Pancreas (tissue), 10 donors: ENCODE data around the gene RPGRIP1L. TPM values are rescaled to one million over a fixed set of nuclear protein-coding genes. Genes with fewer than 3 reads are reported as not detected.

Source experiments
- ATAC-seq, 4 donors: fragments of 200-7000 bp; cut with Tn5 transposase; one replicate each; pipeline versions ENCODE4 v1.8.0 to v1.9.1; 2020; ENCODE audit warnings: mild to moderate bottlenecking in 4 of 4, moderate library complexity in 4 of 4
- DNase-seq, 6 donors: peaks; one replicate each; pipeline ENCODE4 v3.0.0-alpha.2; 2020
- FAIRE-seq: peaks from 2 replicates; lab custom pipeline; 2012; peaks lifted over from hg19 to GRCh38; lab: Jason Lieb, UNC
- H3K27ac ChIP-seq, 4 donors: fragments of 200-600 bp; sonication (generic); 1 replicate in 3 of 4; 2 replicates in 1 of 4; pipeline versions ENCODE4 v1.5.0 to v1.8.0; 2020
- H3K27me3 ChIP-seq, 4 donors: fragments of 200-600 bp; one replicate each; pipeline ENCODE4 v1.8.0; 2021
- H3K36me3 ChIP-seq, 3 donors: fragments of 200-600 bp; sonication (generic) in 1 of 3; one replicate each; pipeline versions ENCODE4 v1.5.0 to v1.8.0; 2020 to 2021
- H3K4me1 ChIP-seq, 3 donors: fragments of 200-600 bp; one replicate each; pipeline ENCODE4 v1.8.0; 2021
- H3K4me3 ChIP-seq, 4 donors: fragments of 200-600 bp; sonication (generic) in 2 of 4; one replicate each; pipeline versions ENCODE4 v1.5.0 to v1.8.0; 2020 to 2021
- H3K9me3 ChIP-seq, 4 donors: fragments of 200-600 bp; one replicate each; pipeline ENCODE4 v1.8.0; 2021
- WGBS, 2 donors: extraction: QIAGEN DNeasy Blood & Tissue Kit; methylation state at CpG; one replicate each; pipeline ENCODE4 v1.1.7; 2013; 5-methylcytosine and 5-hydroxymethylcytosine counted together
- intact Hi-C, 3 donors: fragments of 100-400 bp; cut with DNase I; formaldehyde crosslinking; loops; one replicate each; pipeline versions ENCODE4 v1.11.1 to v1.14.2; 2022
- polyA plus RNA-seq, 2 donors: library from polyadenylated mRNA; stranded (reverse); fragments of 200-250 nt; gene quantifications; one replicate each; pipeline ENCODE4 v1.2.3, GENCODE V29; 2013
- total RNA-seq, 6 donors: library from RNA; stranded (reverse); fragmentation: NEBNext Ultra II Directional in 4 of 6; extraction: Animal tissue kit (Norgen Biotek cat#: 25700) in 4 of 6; gene quantifications; one replicate each; pipeline versions ENCODE4 v1.2.1 to v1.2.4, GENCODE V29; 2021 to 2023
- TF ChIP-seq, protein P1 (sequence below), 4 donors: fragments of 200-600 bp; sonication (generic) in 3 of 4; IDR thresholded peaks; one replicate each; pipeline versions ENCODE4 v1.5.0 to v1.8.0; 2021; ENCODE audit warnings: antibody characterized with exemption in 4 of 4
- donor health status: healthy with polysubstance abuse.
- donor health status: DM: no; HTN: no; CAD: no; lungs with moderate emphysema.
- donor health status: DM: no; HTN: no; CAD: no.
- donor health status: control.
- donor health status: control.
- donor health status: Bipolar disorder and iron deficiency.
- donor health status: DM: yes; HTN: yes; CAD: no.
- donor health status: DM: no; HTN: no; CAD: no.
- donor health status: DM: no; HTN: no; CAD: no.
- donor health status: DM: yes; HTN: yes; CAD: no.

Gene RPGRIP1L
- total and polyA plus RNA-seq, 8 donors: 1.1 to 5.2 (median 1.9) TPM

DNA sequence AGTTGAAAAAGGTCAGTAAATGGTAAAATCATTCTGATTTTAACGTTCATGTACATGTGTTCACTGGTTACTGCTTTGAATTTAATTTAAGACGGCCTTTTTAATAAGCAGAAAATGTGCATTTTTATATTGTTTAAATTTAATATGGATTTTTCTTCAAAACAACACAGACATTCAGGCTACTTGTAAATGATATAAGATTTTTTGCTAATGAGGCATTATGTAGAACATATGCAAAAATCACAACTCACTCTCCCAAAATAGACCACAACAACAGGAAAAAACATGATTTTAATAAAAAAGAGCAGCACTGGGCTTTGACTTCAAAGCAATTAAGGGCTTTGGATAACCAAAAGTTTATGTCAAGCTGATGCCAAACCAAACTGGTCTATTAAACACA, 22.3 kb downstream of the RPGRIP1L start:
- Histone ChIP-seq H3K27ac (no peak overlapping the region), H3K9me3 (no peaks in the 10 kb centered on the region), H3K4me1 (no peaks in the 10 kb centered on the region), H3K4me3 (no peak overlapping the region), H3K36me3 (no peaks in the 10 kb centered on the region), H3K27me3 (no peaks in the 10 kb centered on the region)
- no peak for FAIRE-seq
- intact Hi-C loops: no loop called here
- ATAC-seq: no peak
- WGBS, 2 donors: 60 to 61% methylated on average over 2 of the region's 2 CpGs
- TF ChIP-seq, protein P1, sequence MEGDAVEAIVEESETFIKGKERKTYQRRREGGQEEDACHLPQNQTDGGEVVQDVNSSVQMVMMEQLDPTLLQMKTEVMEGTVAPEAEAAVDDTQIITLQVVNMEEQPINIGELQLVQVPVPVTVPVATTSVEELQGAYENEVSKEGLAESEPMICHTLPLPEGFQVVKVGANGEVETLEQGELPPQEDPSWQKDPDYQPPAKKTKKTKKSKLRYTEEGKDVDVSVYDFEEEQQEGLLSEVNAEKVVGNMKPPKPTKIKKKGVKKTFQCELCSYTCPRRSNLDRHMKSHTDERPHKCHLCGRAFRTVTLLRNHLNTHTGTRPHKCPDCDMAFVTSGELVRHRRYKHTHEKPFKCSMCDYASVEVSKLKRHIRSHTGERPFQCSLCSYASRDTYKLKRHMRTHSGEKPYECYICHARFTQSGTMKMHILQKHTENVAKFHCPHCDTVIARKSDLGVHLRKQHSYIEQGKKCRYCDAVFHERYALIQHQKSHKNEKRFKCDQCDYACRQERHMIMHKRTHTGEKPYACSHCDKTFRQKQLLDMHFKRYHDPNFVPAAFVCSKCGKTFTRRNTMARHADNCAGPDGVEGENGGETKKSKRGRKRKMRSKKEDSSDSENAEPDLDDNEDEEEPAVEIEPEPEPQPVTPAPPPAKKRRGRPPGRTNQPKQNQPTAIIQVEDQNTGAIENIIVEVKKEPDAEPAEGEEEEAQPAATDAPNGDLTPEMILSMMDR (IDR thresholded peaks at IDR 0.05): no peak
- DNase-seq: no peak

DNA sequence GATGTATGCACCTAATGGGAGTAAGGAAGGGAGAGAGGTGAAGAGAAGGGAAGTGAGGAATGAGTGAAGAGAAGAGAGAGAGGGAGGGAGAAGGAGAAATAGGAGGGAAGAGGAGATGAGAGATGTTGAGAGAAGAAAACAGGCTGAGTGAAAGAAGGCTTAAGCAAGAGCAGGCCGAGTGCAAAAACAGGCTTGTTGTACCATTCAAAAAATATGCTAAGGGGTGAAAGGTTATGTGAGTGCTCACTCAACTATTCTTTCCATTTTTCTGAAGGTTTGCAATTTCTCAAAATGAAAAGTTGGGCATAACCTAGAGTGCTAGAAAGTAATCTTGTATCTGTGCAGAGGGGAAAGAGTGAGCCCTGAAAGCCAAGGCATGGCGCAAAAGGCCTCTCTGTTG, 22.9 kb downstream of the RPGRIP1L start:
- Histone ChIP-seq H3K36me3 (no peaks in the 10 kb centered on the region), H3K27me3 (no peaks in the 10 kb centered on the region), H3K27ac (no peak overlapping the region), H3K4me1 (no peaks in the 10 kb centered on the region), H3K9me3 (no peaks in the 10 kb centered on the region), H3K4me3 (no peak overlapping the region)
- 88 to 90% methylated on average over 2 of the region's 2 CpGs for WGBS, 2 donors
- intact Hi-C loops: no loop called here
- TF ChIP-seq, protein P1 (IDR thresholded peaks at IDR 0.05): no peak
- DNase-seq (no peak), FAIRE-seq (no peak), ATAC-seq (no peak)

DNA sequence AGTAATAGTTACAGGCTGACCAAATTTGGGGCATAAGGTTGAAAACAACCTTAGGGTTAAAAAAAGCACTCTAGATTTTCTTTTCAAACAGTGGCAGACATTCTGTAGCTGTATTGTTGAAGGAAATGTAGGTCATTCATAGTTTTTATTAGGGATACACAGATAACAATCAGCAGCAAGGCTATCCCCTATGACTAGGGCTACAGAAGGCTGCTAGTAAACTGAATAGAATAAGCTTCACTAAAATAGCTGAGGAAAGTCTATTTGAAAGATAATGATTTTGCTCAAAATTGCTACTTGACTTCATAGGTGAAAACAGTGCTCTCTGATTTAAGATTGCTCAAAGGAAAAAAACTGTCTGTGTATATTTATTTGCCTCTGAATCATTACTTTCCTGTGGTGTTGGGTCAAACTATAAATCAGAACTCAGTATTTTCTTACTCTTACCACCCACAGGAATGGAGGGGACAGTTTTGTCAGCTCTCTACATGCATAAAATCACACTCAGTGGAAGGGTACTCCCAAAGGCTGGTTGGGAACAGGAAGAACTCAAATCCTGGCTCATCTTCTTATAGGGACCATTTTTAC, 24.8 kb downstream of the RPGRIP1L start:
- intact Hi-C loops: no loop called here
- DNase-seq (no peak), ATAC-seq (no peak), FAIRE-seq (no peak)
- no peaks in the 10 kb centered on the region for H3K27me3 ChIP-seq
- TF ChIP-seq, protein P1 (IDR thresholded peaks at IDR 0.05): no peak
- no peak overlapping the region for H3K4me3 ChIP-seq
- H3K4me1 ChIP-seq: no peaks in the 10 kb centered on the region
- H3K36me3 ChIP-seq: no peaks in the 10 kb centered on the region
- H3K9me3 ChIP-seq: no peaks in the 10 kb centered on the region
- H3K27ac ChIP-seq: no peak overlapping the region

DNA sequence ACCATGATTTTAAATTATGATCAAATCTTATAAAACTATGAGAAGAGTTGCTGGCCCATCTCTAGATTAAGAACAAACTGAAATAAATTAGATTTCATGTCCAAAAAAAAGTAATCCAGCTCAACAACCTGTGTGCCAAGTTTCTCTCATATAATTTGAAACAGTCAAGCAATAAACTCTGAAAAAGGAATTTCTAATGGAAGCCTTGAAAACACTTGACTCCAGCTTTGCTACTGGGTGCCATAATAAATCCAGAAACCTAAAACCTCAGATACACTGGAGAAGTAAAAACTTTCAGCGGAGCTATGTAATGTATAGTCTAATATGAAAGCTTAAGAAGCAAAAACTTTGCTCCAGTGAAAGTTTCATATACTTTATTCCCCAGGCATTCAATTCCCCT, 25.5 kb downstream of the RPGRIP1L start:
- H3K4me3 ChIP-seq: no peak overlapping the region
- DNase-seq (no peak), FAIRE-seq (no peak), ATAC-seq (no peak)
- TF ChIP-seq, protein P1 (IDR thresholded peaks at IDR 0.05): no peak
- H3K27ac ChIP-seq: no peak overlapping the region
- WGBS, 2 donors: 98 to 100% methylated on average over 1 of the region's 1 CpG
- intact Hi-C loops: no loop called here
- H3K27me3 ChIP-seq: no peaks in the 10 kb centered on the region
- no peaks in the 10 kb centered on the region for H3K4me1 ChIP-seq
- no peaks in the 10 kb centered on the region for H3K36me3 ChIP-seq
- H3K9me3 ChIP-seq: no peaks in the 10 kb centered on the region

DNA sequence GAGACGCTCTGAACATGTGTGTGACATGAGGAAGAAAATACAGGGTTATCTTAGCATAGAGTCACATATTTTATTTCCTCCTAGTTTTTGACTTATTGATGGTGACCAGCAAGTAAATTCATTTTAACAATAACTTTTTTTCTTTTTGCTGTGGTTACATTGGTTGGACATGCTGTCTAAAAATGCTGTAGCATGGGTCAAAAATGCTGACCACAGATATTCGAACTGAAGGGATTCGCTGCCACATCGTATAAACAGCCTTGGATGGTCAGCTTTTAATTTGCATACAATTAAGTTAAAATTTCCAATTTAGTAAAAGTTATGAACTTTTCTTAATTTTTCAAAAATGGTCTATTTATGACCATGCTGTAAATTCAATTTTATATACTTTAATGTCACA, 30.5 kb downstream of the RPGRIP1L start:
- H3K9me3 ChIP-seq: no peaks in the 10 kb centered on the region
- no peak for ATAC-seq
- FAIRE-seq: no peak
- 98 to 99% methylated on average over 4 of the region's 4 CpGs for WGBS, 2 donors
- DNase-seq: no peak
- H3K36me3 ChIP-seq: no peaks in the 10 kb centered on the region
- no peaks in the 10 kb centered on the region for H3K27me3 ChIP-seq
- TF ChIP-seq, protein P1 (IDR thresholded peaks at IDR 0.05): no peak
- no peaks in the 10 kb centered on the region for H3K4me1 ChIP-seq
- H3K4me3 ChIP-seq: no peak overlapping the region
- no peak overlapping the region for H3K27ac ChIP-seq
- intact Hi-C loops: no loop called here
